PFSK-1 (cell line): ENCODE measurements around the gene KIRREL3.

Source experiments
- POLR2AphosphoS5 ChIP-seq: IDR thresholded peaks from 2 replicates; pipeline ENCODE4 v1.6.1; 2012; ENCODE audit warnings: low read depth, mild to moderate bottlenecking, control low read depth, low read length, moderate library complexity
- SIN3A ChIP-seq: IDR thresholded peaks from 2 replicates; pipeline ENCODE4 v1.6.1; 2012; ENCODE audit warnings: mild to moderate bottlenecking, low read length, moderate library complexity, borderline replicate concordance; ENCODE audit not compliant: insufficient read depth

GRCh38 chr11:126840201-126840886 is 160.2 kb downstream of the KIRREL3 start:
- no peak for TF ChIP-seq SIN3A
- TF ChIP-seq POLR2AphosphoS5 = no peak
